HG03039 (cell line): ENCODE measurements around the gene PDE4D.
"Not testable (repeated sequence)": the region's sequence is repeated elsewhere in the genome, so short reads cannot be mapped to it uniquely, and the experiment has no call there.

Source experiments
- ATAC-seq: cut with Tn5 transposase; IDR thresholded peaks from one replicate; pipeline ENCODE4 v1.9.1; 2021; ENCODE audit warnings: mild to moderate bottlenecking, moderate library complexity; ENCODE audit not compliant: unreplicated experiment

PDE4D gene

GRCh38 chr5:59390989-59391388 is 502.5 kb downstream of the PDE4D start:
- ATAC-seq: no peak

- ATAC-seq: no peak
Observed at GRCh38 chr5:59390074-59390659, 503.4 kb downstream of the PDE4D start.

- no peak for ATAC-seq
Observed at GRCh38 chr5:59387127-59387526, 506.4 kb downstream of the PDE4D start.

GRCh38 chr5:59385700-59386099 is 507.8 kb downstream of the PDE4D start:
- ATAC-seq: no peak

GRCh38 chr5:59380350-59380951 is 513.1 kb downstream of the PDE4D start:
- peak; percentile 97 for ATAC-seq

- not testable (repeated sequence) for ATAC-seq
Observed at GRCh38 chr5:59374036-59374435, 519.5 kb downstream of the PDE4D start.

- no peak for ATAC-seq
Observed at GRCh38 chr5:59371525-59372127, 521.9 kb downstream of the PDE4D start.

- ATAC-seq: no peak
Observed at GRCh38 chr5:59368951-59369350, 524.6 kb downstream of the PDE4D start.

GRCh38 chr5:59367791-59368394 is 525.6 kb downstream of the PDE4D start:
- ATAC-seq: no peak

GRCh38 chr5:59366784-59367183 is 526.7 kb downstream of the PDE4D start:
- no peak for ATAC-seq

- no peak for ATAC-seq
Observed at GRCh38 chr5:59362438-59362837, 531.1 kb downstream of the PDE4D start.

GRCh38 chr5:59361454-59361853 is 532.1 kb downstream of the PDE4D start:
- no peak for ATAC-seq

- ATAC-seq: no peak
Observed at GRCh38 chr5:59360130-59360555, 533.4 kb downstream of the PDE4D start.

GRCh38 chr5:59358005-59358861 is 535.3 kb downstream of the PDE4D start:
- ATAC-seq: no peak

- no peak for ATAC-seq
Observed at GRCh38 chr5:59357381-59357977, 536.0 kb downstream of the PDE4D start.

GRCh38 chr5:59356813-59357380 is 536.6 kb downstream of the PDE4D start:
- no peak for ATAC-seq

GRCh38 chr5:59354811-59355210 is 538.7 kb downstream of the PDE4D start:
- ATAC-seq: no peak

GRCh38 chr5:59354274-59354673 is 539.3 kb downstream of the PDE4D start:
- no peak for ATAC-seq

GRCh38 chr5:59351076-59351794 is 542.3 kb downstream of the PDE4D start:
- ATAC-seq: no peak

GRCh38 chr5:59348189-59348588 is 545.3 kb downstream of the PDE4D start:
- ATAC-seq: no peak
